Measurements from ENCODE around the gene WDFY2. TPM values are rescaled to one million over a fixed set of nuclear protein-coding genes. Genes with fewer than 3 reads are reported as not detected.

Gene WDFY2
- total and polyA plus RNA-seq, 10 of the 15 experiments (the other 5 are each of a cell fraction or from before 2014, with no cell fraction given): 2.1 to 13.0 (median 8.1) TPM

DNA sequence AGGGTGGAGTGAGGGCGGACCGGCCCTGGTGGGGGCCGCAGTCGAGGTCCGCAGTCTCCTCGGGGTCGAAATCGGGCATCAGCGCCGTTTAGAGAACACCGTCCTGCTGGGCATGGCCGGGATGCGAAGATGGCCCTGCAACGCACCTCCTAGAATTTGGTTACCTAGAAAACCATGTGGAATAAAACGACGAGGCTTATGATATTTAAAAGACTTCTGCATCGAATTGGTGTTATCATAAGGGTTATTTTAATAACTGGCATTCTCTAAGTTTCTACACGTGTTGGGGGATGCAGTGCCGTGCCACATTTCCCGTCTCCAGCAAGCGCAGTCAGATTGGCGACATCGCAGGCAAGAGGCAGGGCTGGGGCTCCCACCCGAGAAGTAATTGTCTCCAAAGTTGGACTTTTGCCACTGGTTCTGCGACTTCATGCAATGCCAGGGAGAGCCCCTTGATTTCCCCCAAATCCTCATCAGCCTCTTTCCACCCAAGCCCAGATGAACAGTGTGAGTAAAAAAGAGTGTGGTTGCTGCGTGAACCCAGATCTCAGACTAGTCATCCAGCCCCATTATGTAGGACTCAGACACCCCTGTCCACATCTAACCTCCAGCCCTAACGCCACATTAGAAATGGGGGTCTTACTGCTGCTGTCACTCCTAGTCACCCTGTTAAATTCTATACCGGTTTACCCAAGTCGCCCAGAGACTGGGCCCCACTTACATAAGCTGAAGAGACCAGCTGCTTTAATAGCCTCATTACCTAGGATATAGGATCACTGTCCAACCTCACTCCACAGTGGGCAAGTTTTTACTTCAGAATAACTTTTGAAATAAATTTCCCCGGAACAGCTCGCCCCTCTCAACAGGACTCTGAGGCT lies 220.3 kb downstream of the WDFY2 start (continued):
- TF ChIP-seq CBX5 (IDR thresholded peaks at IDR 0.05; ENCODE audit: low read depth) (no peak), IKZF1 (conservative IDR thresholded peaks at IDR 0.05) (no peak), NBN (IDR thresholded peaks at IDR 0.05) (no peak), RFX5 (IDR thresholded peaks at IDR 0.05; ENCODE audit: low read depth, low read length) (no peak), RELA (IDR thresholded peaks at IDR 0.05; ENCODE audit: borderline replicate concordance, partially characterized antibody) (peak; percentile 14), SREBF2 (IDR thresholded peaks at IDR 0.05; ENCODE audit: low read length) (no peak), ZSCAN29 (IDR thresholded peaks at IDR 0.05) (no peak), MEF2B (IDR thresholded peaks at IDR 0.05; ENCODE audit: partially characterized antibody, poor library complexity, severe bottlenecking) (no peak), GABPA (IDR thresholded peaks at IDR 0.05; ENCODE audit: low read depth) (no peak), TAF1 (IDR thresholded peaks at IDR 0.05; ENCODE audit: borderline replicate concordance, low read depth, low read length) (0 out of 2 replicates have a peak, but pooled peaks have one; percentile 12), KDM1A (IDR thresholded peaks at IDR 0.05; ENCODE audit: borderline replicate concordance) (no peak), YBX1 (IDR thresholded peaks at IDR 0.05) (no peak), ZNF207 (IDR thresholded peaks at IDR 0.05; ENCODE audit: borderline replicate concordance) (no peak), HDAC2 (IDR thresholded peaks at IDR 0.05) (no peak), MEF2A (IDR thresholded peaks at IDR 0.05; ENCODE audit: insufficient read depth, low read depth, low read length) (no peak), NR2C1 (IDR thresholded peaks at IDR 0.05) (no peak)
- TF ChIP-seq, protein P1, sequence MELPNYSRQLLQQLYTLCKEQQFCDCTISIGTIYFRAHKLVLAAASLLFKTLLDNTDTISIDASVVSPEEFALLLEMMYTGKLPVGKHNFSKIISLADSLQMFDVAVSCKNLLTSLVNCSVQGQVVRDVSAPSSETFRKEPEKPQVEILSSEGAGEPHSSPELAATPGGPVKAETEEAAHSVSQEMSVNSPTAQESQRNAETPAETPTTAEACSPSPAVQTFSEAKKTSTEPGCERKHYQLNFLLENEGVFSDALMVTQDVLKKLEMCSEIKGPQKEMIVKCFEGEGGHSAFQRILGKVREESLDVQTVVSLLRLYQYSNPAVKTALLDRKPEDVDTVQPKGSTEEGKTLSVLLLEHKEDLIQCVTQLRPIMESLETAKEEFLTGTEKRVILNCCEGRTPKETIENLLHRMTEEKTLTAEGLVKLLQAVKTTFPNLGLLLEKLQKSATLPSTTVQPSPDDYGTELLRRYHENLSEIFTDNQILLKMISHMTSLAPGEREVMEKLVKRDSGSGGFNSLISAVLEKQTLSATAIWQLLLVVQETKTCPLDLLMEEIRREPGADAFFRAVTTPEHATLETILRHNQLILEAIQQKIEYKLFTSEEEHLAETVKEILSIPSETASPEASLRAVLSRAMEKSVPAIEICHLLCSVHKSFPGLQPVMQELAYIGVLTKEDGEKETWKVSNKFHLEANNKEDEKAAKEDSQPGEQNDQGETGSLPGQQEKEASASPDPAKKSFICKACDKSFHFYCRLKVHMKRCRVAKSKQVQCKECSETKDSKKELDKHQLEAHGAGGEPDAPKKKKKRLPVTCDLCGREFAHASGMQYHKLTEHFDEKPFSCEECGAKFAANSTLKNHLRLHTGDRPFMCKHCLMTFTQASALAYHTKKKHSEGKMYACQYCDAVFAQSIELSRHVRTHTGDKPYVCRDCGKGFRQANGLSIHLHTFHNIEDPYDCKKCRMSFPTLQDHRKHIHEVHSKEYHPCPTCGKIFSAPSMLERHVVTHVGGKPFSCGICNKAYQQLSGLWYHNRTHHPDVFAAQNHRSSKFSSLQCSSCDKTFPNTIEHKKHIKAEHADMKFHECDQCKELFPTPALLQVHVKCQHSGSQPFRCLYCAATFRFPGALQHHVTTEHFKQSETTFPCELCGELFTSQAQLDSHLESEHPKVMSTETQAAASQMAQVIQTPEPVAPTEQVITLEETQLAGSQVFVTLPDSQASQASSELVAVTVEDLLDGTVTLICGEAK (IDR thresholded peaks at IDR 0.05; ENCODE audit: borderline replicate concordance): peak; percentile 51; the same call in 1 of the 2 replicates
- TF ChIP-seq, protein P2, sequence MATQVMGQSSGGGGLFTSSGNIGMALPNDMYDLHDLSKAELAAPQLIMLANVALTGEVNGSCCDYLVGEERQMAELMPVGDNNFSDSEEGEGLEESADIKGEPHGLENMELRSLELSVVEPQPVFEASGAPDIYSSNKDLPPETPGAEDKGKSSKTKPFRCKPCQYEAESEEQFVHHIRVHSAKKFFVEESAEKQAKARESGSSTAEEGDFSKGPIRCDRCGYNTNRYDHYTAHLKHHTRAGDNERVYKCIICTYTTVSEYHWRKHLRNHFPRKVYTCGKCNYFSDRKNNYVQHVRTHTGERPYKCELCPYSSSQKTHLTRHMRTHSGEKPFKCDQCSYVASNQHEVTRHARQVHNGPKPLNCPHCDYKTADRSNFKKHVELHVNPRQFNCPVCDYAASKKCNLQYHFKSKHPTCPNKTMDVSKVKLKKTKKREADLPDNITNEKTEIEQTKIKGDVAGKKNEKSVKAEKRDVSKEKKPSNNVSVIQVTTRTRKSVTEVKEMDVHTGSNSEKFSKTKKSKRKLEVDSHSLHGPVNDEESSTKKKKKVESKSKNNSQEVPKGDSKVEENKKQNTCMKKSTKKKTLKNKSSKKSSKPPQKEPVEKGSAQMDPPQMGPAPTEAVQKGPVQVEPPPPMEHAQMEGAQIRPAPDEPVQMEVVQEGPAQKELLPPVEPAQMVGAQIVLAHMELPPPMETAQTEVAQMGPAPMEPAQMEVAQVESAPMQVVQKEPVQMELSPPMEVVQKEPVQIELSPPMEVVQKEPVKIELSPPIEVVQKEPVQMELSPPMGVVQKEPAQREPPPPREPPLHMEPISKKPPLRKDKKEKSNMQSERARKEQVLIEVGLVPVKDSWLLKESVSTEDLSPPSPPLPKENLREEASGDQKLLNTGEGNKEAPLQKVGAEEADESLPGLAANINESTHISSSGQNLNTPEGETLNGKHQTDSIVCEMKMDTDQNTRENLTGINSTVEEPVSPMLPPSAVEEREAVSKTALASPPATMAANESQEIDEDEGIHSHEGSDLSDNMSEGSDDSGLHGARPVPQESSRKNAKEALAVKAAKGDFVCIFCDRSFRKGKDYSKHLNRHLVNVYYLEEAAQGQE (IDR thresholded peaks at IDR 0.05; ENCODE audit: low read depth, low read length): no peak
- TF ChIP-seq, protein P3, sequence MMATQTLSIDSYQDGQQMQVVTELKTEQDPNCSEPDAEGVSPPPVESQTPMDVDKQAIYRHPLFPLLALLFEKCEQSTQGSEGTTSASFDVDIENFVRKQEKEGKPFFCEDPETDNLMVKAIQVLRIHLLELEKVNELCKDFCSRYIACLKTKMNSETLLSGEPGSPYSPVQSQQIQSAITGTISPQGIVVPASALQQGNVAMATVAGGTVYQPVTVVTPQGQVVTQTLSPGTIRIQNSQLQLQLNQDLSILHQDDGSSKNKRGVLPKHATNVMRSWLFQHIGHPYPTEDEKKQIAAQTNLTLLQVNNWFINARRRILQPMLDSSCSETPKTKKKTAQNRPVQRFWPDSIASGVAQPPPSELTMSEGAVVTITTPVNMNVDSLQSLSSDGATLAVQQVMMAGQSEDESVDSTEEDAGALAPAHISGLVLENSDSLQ (IDR thresholded peaks at IDR 0.05): no peak
- TF ChIP-seq, protein P4, sequence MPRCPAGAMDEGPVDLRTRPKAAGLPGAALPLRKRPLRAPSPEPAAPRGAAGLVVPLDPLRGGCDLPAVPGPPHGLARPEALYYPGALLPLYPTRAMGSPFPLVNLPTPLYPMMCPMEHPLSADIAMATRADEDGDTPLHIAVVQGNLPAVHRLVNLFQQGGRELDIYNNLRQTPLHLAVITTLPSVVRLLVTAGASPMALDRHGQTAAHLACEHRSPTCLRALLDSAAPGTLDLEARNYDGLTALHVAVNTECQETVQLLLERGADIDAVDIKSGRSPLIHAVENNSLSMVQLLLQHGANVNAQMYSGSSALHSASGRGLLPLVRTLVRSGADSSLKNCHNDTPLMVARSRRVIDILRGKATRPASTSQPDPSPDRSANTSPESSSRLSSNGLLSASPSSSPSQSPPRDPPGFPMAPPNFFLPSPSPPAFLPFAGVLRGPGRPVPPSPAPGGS (IDR thresholded peaks at IDR 0.05; ENCODE audit: borderline replicate concordance, insufficient read depth, low read depth, low read length, poor library complexity, severe bottlenecking): peak; percentile 56

Data from GM12878 (cell line).